Stimulated activated CD4-positive, alpha-beta T cell treated with anti-CD3 and anti-CD28 coated beads, Interleukin-12 subunit alpha, Interleukin-12 subunit beta, amount 100 ng/mL, for 48 hours (primary cell): ENCODE measurements around the gene C5.
A peak's percentile ranks its signal among the peaks of the same experiment; 100 is the strongest.
"Not testable (repeated sequence)": the region's sequence is repeated elsewhere in the genome, so short reads cannot be mapped to it uniquely, and the experiment has no call there.

ENCODE experiments used
- DNase-seq, 3 donors: peaks; one replicate each; pipeline ENCODE4 v3.0.0-alpha.2; 2020; ENCODE audit warnings: low read depth in 2 of 3, low spot score in 1 of 3

The C5 gene

DNA sequence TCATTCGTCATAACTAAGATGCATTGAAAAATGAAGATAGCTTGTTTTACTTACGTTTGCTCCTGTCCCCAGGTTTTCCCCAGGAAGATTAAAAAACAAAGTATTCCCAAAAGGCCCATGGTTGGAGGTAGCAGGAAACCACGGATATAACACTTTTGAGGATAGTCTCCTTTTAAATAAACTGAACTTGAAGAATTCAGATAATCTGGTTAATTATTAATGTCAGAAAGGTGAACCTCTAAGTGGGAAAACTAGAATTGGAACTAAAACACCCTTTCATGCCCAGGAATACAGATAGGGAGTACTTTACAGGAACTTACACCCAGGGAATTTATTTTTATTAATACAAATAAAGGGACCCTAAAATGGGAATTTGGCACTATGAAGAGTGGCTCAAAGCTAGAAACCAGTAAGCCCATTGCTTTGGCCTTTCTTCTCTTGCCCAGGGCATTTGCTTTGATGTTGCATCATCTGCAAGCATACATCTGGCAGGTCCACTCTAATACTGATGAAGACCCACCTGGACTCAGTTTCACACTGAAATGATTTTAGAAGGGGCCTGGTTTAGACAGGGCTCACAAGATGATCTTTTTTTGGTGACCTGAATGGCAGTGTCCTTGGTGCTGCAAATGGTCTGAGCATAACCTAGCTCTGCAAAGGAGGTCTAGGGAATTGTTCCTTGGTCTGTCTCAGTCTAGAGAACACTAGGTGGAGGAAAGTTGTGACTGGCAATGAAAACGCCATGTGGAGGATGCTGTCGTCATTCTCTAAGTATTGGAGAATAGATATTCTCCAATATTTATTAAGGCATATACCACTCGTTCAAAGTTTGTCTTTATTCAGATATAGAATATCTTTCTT is at the start of gene C5:
TSS of gene C5 (minus strand) at position 148 of the 861 bp plus-strand sequence. CDS start at position 119, 29 bp downstream.
- no peak for DNase-seq

DNA sequence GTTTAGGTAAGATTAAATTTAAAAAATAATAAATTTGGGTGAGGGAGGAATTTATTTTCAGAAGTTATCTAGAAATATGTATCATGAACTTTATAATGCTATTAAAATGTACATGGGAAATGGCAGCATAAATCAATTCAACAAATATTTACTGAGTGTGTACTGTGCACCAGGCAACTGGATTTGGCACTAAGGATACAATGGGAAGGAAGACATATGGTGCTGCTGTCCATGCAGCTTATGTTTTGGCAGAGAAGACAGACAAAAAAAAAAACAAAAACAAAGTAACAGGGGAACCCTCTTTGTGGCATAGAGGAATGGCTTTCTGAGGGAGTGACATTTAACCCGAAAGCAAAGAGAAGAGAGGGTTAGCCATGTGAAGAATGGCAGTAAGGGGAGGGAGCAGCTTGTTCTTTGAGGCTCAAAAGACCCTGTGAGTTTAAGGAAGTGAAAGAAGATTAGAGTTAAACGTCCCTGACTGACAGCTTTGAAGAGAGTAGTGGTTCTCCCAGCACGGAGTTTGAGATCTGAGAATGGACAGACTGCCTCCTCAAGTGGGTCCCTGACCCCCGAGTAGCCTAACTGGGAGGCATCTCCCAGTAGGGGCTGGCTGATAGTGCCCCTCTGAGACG is 48.6 kb upstream of the C5 start:
- DNase-seq: no peak

DNA sequence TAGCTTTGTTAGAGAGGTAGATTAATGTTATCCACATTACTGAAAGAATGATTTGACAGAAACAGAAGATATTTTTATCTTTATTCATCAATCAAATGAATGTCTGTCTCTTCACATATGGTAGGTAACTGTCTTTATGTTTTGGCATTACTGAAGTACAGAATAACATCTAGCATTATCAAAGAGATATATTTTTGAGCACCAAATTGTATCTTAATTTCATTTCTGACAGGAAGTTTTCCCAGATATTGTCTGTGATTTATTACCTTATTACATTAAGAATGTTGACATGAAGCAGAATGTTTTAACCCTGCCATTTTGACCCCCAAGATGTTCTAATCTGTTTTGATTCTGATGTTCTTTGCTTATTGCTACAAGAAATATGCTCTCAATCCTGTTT is 45.0 kb upstream of the C5 start:
- no peak for DNase-seq

DNA sequence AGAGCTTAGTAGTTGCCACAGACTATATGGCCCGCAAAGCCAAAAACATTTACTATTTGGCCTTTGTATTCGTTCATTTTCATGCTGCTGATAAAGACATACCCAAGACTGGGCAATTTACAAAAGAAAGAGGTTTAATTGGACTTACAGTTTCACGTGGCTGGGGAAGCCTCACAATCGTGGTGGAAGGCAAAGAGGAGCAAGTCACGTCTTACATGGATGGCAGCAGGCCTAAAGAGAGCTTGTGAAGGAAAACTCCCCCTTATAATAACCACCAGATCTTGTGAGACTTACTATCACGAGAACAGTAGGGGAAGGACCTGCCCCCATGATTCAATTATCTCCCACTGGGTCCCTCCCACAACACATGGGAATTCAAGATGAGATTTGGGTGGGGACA is 40.7 kb upstream of the C5 start:
- DNase-seq: not testable (repeated sequence)

DNA sequence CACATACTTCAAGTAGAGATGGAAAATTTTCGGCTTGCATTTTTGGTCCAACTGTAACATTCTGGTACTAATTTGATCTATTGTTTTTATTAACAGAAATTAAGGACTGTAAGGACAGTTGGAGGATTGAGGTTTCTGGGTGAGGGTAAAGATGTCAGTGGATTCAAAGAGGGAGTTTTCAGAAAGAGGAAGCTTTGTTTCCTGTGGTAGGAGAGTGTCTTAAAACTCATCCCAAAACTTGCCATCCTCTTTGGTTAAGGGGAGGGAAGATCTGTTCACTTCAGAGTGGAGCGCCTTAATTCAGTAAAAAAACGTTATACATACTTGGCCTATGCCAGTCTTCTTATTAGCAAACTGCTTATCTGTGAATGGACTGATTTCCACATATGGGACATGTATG is 38.5 kb upstream of the C5 start:
- no peak for DNase-seq

DNA sequence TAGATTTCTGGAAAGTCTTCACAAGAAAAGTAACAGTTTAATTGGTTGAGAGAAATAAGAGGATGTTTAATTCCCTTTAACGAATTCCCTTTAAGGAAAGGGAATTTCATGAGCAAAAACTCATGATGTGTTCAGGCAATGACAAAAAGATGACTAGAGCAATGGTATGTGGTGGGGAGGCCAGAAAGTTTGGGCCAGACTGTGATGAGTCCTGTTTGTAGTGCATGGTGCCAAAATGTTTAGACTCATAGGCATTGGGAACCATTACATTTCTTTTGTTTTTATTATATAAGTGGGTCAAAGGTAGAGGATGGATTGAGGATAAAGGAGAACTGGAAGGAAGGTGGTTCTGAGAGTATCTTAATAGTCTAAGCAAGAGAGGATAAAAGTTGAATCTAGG is 35.6 kb upstream of the C5 start:
- DNase-seq: no peak

GRCh38 chr9:121082075-121082474 is 32.0 kb upstream of the C5 start:
- no peak for DNase-seq

GRCh38 chr9:121075251-121076036 is 25.4 kb upstream of the C5 start:
- peak in 1 of 3 donors; percentile 24 for DNase-seq

- peak; percentile 90 to 96 (median 94) for DNase-seq
Observed at GRCh38 chr9:121074370-121075250, 24.5 kb upstream of the C5 start, which contains the start of gene CNTRL. TSS of gene CNTRL (plus strand) at chr9:121074955. CDS start at chr9:121088327, 13,372 bp downstream.

DNA sequence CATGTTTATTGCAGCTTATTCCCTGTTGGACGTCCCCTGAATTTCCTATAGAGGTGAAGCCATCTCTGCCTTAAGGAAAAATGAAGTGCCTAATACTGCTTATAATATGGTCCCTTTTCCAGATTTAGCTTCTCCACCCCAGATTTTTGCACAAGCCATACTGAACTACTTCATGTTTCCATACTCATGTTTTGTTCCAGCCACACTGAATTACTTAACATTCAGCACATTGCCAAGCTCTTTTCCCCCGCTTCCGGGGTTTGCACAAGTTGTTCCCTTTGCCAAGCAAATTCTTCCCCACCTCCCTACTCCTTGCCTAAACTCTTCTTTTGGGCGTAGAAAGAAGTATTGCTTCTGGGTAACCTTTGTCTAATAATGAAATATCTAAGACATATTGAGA is 23.0 kb upstream of the C5 start:
- DNase-seq: no peak

- DNase-seq: no peak
Observed at GRCh38 chr9:121071756-121072421, 21.8 kb upstream of the C5 start.

- DNase-seq: no peak
Observed at GRCh38 chr9:121071370-121071755, 21.3 kb upstream of the C5 start.

DNA sequence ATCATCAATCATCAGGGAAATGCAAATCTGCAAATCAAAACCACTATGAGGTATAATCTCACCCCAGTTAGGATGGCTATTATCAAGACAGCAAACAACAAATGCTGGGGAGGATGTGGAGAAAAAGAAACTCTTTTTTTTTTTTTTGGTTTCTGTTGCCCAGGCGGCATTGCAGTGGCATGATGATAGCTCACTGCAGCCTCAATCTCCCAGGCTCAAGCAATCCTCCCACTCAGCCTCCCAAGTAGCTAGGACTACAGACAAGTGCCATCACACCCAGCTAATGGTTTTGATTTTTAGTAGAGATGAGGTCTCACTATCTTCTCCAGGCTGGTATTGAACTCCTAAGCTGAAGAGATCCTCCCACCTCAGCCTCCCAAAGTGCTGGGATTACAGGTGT is 19.3 kb upstream of the C5 start:
- DNase-seq: no peak

DNA sequence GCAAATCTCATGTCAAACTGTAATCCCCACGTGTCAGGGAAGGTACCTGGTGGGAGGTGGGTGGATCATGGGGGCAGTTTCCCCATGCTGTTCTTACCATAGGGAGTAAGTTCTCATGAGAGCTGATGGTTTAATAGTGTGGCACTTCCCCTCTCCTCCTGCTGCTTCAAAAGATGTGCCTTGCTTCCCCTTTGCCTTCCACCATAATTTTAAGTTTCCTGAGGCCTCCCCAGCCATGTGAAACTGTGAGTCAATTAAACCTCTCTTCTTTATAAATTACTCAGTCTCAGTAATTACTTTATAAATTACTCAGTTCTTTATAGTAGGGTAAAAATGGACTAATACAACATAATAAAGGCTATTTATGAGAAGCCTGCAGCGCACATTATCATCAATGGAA is 17.6 kb upstream of the C5 start:
- DNase-seq: no peak

DNA sequence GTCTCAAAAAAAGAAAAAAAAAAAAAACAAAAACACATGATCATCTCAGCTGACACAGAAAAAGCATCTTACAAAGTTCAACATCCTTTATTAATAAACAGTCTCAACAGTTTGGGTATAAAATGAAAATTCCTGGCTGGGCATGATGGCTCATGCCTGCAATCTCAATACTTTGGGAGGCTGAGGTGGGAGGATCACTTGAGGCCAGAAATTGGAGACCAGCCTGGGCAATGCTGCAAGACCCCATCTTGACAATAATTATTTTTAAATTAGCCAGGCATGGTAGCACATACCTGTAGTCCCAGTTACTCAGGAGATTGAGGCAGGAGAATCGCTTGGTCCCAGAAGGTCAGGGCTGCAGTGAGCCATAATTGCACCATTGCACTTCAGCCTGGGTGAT is 16.8 kb upstream of the C5 start:
- no peak for DNase-seq

GRCh38 chr9:121059998-121060636 is 10.0 kb upstream of the C5 start:
- DNase-seq: peak in 1 of 3 donors; percentile 41

GRCh38 chr9:121059513-121059912 is 9.4 kb upstream of the C5 start:
- DNase-seq: no peak

- no peak for DNase-seq
Observed at GRCh38 chr9:121057821-121058220, 7.7 kb upstream of the C5 start.

DNA sequence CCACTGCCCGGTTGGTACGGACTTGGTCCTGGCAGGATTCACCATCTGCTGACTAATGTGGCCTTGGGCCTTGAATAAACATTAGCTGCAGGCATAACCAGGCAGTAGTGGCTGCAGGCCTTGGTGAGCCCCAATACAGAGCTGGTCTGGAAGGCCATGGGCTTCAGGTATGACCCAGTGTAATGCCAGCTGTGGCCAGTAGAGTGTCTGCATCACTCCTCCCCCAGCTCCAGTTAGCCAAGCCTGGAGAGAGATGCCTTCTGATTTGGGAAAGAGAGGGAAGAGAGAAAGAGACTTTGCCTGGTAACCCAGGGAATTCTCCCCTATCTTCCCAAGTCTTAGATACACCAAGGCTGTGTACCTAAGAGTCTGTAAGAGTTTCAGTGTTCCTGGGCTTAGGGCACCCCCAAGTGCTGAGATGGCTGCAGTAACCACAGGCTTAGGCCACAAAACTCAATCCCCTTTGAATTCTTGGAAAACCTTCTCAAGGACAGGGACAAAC is 5.6 kb upstream of the C5 start:
- no peak for DNase-seq

DNA sequence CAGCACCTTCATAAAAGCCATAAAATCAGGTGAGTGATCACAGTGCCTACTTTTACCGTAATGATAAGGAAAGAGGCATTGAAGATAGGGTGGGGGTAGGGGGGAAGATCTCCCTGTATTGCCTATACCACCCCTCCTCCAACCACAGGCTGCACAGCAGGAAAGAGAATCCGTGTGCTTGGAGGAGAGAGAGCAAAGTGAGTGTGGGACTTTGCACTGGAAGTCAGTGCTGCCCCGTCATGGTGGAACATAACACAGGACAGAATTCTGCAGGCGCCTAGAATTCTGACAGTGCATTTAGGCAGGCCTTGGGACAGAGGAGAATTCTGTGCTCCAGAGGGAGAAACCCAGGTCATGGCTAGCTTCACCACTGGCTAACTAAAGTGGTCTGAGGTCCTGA is 3.5 kb upstream of the C5 start:
- no peak for DNase-seq
